Activated T-cell treated with anti-CD3 and anti-CD28 coated beads for 48 hours (primary cell): ENCODE data around the gene SLC25A23.
A peak's percentile ranks its signal among the peaks of the same experiment; 100 is the strongest.

Experiments
- DNase-seq: peaks from one replicate; pipeline ENCODE4 v3.0.0-alpha.2; 2020; ENCODE audit warnings: low read depth

The SLC25A23 gene

DNA sequence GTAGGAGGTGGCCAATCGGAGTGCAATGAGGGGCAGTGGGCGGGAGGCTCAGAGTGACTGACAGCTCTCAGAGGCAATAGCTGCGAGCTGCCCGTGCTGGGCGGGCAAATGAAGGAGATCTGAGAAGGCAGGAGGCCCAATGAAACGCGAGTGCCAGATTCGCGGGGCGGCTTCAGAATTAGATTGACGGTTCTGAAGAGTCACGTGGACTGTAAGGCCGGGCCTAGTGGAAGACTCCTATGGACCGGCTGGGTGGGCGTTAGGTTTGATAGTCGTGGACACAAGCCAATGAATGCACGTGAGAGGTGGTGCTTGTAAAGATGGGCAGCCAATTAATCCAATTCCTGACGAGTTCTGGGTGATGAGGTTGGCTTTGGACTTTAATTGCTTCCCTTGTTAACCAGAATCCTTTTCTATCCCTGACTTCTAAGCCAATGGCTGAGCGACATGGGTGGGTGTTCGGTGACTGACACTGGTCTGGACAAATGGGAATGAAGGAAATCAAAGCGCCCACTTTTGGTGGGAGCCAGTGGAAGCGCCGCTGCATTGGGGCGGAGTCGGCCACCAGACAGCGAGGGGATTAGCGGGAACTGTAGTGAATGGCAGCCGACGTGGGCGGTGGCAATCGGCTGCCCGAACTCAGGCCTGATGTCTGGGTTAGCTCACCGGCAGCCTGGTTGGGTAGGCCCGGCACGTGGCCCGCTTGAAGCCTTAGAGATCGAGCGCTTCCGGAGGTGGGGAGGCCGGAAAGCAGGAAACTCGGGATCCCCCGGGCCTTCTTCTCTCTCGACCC lies 34.5 kb downstream of the SLC25A23 start:
- peak; percentile 98 for DNase-seq

DNA sequence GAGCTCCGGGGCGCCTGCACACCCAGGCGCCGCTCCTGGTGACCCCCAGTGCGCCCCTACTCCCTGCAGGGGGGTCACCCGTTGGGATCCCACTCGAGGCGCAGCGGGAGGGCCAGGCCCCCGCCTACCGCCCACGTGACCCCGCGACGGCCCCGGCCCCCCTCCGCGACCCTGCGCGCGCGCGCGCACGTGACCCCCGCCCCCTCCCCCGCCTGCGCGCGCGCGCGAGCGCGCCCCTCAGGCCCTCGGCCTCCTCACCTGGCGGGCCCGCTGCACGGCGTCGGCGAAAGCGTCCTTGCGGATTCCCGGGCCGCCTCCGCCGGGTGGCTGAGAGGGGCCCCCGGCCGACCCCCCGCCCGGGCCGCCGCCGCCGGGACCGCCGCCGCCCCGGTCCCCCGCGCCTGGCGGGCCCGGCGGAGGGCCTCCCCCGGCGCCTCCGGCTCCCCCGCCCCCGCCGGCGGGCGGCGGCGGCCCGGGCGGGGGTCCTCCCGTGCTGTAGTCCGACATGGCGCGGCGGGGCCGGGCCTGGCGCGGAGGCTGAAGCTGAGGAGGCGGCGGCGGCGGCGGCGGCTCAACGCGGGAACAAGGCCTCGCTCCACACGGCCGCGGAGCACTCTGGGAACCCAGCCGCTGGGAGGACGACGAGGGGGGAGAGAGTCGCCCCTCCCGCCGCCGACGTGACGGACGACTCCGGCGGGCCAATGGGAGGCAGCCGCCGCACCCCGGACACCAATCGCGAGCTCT lies 35.2 kb downstream of the SLC25A23 start, which contains the start of gene KHSRP:
TSS of gene KHSRP (minus strand) at position 617 of the 744 bp plus-strand sequence. CDS start at position 507, 110 bp downstream.
- peak; percentile 38 for DNase-seq

DNA sequence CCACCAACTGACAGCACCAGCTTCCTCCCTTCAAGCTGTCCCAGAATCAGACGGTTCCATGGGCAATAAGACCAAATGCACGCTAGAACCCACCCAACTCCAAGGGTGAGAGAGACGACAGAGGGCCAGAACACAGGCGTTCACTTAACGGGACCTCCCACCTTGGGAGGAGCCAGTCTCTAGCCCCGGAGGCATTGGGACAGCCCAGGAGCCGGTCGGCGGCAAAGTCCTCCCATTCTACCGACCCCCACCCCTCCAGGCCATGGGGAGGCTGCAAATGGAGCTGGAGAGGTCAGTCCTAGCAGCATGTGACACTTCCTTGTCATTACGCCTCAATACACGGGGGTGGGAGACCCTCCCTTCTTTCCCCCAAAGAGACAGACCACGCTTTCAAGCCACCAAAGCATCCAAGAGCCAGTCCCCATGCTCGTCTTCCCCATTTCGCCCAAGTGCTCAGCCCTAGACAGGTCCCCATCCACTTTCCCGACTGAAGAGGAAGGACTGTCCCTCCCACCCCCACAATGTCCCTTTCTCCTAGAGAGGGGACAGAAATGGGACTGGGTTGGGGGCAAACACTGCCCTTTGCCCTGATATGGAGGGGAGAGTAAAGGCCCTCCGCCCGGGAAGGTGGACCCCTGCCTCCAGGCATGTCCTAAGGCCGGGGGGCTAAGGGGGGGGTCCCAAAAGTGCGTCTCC lies 35.9 kb downstream of the SLC25A23 start:
- peak; percentile 34 for DNase-seq

DNA sequence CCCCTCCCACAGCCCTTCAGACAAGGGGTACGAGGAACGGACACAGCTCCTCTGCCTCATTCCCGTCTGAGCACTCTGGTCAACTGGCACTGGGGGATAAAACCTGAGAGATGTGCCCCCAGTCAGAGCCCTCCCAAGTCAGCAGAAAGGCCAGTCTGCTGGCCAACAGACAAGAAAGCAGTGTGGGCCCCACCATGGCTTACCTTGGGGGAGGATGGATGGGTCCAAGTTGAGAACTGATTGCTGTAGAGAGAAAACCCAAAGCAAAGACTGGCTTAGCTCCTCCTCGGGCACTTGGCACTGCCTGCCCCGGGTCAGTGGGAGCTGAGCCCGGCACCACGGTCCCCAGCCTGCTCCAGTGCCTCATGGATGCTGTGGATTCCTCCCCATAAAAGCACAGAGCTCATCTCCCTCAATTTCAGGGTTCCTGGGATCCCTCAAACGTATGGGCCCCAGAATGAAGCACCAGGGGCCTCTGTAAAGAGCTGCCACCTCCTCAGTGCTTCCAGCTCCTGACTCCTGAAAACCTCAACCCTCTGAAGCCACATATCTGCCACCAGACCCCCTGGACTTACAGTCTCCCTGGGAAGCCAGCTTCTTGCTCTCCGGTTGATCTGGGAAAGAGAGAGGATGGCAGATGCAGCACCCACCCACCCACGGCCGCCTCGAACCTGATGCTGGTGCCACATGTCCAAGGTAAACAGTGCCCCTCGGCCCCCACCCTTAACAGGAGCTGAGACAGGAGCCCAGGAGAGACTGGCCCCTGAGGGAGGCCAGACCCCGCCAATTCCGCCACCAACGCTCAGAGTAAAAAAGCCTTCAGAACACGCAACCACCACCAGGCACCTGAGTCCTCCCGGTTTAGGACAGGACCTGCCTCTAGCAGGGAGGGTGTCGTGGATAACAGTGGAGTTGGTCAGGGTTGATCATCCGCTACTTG lies 38.2 kb downstream of the SLC25A23 start:
- DNase-seq: no peak

DNA sequence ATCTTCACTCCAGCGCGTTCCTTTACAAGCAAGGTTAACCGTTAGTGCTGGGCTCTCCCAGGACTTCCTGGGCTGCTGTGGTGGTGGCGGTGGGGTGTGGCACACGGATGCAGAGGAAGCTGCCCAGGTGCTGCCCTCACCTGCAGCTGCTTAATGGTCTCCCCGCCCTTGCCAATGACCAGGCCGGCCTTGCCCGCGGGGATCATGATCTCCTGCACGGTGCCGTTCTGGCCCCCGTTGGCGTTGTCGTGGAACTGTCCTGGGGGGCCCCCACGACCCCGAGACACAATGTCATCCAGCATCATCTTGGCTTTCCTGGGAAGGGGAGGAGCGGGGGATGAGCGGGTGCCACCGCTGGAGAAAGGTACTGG lies 41.0 kb downstream of the SLC25A23 start:
- DNase-seq: no peak

DNA sequence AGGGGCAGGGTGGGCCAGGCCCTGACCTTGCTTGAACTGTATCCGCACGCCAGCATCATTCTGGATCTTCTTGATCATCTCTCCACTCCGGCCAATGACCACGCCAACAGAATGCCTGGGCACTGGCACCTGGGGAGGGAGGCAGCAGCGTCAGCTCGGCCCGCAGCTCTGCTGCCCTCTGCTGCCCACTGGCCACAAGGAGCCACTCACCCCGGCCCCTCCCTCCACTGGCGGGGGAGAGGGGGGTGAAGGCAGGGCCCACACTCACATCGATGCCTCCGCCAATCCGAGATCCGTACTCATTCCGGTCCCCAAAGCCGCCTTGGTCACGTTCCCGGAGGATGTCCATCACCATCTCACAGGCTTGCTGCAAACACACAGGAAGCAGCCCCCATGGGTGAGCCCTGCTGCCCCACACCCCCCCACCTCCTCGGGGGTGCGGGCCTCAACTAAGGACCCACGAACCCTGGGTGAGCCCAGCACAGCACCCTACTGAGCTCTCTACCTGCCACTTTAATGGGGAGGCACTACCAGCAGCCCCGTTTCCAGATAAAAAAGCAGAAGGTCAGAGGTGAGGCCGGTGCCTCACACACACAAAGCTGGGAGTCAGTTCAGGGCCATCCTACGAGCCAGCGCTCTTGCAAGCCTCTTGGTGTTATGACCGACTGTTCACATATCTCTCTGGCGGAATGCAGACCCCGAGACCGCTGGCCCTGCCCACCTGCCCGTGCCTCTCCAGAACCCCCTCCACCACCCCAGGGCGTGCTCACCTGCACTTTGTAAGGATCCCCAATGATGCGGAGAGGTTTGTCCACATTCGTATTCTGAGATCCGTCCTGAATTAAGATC lies 41.7 kb downstream of the SLC25A23 start:
- no peak for DNase-seq

DNA sequence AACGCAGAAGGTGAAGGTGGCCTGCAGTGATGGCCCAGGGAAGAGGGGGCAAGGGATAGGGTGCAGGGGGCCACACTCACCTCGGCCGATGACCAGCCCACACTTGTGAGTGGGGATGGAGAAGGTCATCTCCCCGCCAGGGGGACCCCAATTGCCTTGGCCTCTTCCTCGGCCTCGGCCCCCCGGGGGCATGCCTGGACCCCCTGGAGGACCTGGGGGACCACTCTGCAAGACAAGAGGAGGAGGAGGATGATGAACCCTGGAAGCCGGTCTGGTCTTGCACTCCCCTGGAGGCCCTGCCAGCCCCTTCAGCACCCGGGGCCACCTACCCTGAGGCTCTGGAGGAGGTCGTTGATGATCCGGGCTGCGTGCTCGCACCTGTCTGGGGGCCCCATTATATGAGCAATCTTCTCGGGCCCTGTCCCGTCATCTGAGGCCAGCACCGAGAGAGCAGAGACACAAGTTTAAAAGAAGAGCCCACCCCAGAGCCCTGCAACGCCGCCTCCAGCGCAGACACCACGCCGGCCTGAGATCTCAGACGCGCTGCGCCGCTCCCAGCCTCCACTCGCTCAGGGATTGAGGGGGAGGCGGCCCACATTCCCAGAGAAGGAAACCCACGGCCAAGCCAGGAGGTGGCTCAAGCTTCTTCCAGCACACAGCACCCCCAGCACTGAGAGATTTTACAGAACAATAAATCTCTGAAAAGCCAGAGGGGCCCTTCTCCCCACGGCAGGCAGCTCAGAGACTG lies 42.8 kb downstream of the SLC25A23 start:
- no peak for DNase-seq

DNA sequence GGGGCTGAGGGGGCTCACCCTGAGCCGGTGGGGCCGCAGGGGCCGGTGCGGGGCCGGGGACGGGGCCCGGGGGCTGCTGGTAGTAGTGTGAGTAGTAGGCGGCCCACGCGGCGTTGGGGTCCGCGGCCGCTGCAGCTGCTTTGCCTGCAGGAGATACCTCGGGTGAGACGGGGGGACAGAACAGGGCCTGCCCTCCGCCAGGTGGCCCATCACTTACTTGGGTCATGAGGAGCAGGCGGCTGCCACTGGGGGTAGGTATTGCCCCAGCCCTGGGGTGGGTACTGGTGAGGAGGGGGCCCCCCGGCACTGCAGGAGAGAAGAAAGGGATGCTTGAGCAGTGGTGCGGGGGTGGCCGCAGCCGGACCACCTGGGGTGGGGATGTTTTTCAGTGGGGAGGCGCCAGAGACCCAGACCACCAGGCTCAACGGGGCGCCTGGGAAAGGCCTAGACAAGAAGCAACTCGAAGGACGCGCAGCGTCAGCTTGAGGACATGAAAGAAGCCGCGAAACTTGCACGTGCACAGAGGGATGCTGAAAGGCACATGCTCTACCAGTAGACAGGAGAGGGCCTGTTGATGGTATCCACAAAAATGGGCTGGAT lies 43.9 kb downstream of the SLC25A23 start:
- no peak for DNase-seq

DNA sequence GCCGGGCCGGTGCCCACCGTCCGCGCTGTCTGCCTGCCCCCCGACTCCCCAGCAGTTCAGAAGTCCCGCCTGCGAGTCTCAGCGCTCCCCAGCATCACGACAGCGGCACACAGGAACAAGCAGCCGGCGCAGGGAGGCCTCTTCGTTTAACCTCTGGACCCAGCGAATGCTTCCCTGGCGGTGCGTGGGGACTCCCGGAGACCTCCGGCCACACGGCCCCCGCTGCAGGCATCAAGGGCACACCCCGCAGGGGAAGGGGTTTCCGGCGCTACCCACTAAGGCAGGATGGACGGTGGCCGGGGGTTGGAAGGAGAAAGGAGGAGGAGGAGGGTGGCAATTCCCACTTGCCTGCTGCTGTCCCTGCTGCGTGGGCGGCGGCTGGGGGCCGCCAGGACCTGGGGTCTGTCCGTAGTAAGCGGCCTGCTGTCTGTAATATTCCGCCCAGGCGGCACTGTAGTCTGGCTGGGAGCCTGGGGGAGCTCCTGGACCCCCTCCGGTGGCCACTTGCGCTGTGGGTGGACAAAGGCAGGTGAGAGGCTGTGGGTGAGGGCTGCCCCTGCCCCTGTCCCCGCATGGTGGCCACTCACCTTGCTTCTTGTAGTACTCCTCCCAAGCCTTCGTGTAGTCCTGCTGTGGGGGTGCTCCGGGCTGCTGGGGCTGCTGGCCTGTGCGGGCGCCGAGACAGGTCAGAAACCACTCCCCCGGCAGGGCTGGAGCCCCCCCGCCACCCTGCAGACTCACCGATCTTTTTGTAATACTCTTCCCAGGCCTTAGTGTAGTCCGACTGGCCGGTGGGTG lies 44.6 kb downstream of the SLC25A23 start:
- DNase-seq: no peak

DNA sequence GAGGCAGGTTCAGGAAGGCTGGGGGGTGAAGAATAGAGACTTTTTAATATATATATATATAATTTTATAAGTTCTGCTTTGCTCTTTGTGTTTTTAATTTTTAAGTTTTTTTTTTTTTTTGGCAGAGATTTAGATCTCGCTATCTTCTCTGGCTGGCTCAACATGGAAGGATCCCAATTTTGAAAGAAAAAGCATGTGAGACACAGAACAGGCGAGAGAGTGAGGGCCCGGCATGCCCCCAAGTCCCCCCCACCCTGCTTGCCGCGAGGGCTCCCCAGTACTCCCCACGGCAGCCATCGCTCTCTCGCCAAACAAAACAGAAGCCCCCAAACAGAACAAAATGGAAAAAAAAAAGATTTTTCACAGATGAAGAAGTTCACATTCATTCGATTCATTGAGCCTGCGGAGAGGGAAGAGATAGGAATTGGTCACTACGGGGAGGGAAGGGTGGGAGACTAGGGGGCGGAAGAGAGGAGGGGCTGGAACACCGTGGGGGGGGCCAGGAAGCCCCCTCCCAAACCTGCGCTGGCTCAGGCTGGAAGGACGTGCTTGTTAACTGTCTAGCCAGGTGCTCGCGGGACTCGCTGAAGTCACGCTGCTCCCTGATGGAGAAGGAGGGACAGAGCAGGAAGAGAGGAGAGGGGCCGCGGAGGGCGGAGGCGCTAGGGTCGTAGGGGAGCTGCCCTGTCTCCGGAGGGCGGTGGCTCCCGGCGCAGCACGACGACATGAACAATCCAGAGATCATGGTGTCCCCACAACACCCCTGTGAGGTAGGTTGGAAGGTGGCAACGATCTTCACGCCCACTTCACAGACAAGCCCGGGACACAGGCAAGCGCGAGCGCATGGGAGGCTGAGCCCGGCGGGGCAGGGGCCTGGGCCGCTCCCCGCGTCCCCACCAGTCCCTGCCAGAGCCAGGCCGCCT lies 45.6 kb downstream of the SLC25A23 start:
- DNase-seq: no peak

DNA sequence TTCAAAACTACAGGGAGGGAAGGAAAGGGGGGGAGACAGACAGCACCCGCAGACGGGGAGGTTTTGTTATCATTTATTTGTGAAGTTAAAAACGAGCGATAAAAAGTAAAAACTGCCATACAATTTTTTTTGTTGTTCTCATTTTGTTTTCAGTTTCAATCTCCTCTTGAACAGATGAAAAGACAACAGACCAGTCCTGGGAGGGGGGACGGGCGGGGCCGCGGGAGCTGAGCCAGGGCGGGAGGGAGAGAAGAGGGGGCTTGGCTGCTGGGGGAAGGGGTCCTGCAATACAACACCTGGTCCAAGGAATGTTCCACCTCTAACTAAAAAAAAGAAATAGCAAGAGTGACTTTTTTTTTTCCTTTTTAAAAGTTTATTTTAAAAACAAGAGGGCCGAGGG lies 46.3 kb downstream of the SLC25A23 start:
- DNase-seq: no peak

DNA sequence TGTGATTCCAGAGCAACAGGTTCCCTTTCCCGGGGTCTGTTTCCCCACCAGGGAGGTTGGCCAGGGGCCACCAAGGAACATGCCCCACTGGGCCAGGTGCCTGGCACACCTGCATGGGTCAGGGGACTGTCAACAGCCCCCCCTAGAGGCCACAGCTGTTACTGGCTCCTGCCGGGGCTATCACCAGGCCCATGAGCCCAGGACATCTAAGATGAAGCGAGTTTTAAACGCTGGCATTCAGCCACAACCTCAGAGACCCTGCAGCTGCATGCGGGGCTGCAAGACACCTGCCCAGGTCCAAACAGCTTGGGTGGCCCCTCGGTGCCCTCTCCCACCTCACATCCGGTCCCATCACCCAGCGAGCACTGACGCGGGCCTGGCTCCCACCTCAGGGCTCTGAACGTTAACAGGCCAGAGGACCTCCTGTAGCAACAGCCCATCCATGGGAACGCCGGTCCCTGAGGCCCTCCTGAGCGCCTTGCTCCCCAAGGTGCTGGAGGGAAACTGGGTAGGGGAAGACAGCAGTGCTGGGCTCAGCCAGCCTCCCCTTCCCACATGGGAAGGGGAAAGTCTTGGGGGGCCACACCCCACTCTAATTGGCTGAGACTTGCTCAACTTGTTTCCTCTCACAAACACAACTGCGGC lies 47.0 kb downstream of the SLC25A23 start:
- DNase-seq: peak; percentile 49

DNA sequence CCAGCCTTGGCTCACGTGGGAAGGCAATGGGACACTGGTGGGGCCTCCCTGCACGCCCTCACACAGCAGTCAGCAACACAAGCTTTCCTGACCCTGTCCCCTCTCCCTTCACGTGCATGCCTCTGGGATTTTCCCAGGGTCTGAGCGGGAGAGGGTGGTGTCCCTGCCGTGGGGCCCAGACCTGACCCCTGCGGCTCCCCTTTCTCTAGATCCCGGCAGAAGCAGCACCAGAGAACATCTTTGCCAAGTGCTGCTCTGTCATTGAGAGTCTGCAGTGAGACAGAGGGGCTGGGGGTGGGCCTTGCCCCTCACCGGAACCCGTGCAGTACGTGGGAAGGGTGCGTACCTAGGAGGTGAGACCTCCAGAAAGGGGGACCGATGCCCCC lies 47.5 kb downstream of the SLC25A23 start:
- DNase-seq: no peak

DNA sequence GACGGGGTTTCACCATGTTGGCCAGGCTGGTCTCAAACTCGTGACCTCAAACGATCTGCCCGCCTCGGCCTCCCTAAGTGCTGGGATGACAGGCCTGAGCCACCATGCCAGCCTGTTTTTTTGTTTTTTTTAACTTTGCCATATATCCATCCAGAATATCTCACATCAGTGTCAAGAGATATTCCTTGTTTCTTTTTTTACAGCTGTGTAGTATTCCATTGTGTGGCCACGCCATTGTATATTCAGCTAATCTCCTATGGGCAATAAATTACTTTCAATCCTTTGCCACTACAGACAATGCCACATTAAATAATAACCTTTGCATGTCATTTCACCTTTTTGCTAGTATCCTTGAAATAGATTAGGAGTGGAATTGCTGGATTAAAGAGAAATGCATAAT lies 50.2 kb downstream of the SLC25A23 start:
- no peak for DNase-seq

DNA sequence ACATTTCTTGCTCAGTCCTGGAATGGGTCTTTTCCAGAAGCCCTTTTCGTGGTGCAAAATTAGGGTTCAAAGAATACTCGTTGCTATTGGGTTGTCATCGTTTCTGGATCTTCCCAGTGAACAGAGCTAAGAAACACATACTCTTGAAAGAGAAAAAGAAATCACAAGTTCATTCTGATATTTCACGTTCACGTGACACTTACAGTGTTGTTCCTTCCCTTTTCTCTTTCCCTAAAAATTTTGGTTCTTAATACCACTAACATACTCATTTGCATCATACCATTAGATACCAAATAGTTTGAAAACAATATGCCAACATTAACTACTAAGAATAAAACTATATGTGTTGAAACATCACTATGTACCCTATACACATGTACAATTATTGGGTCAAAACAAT lies 53.2 kb downstream of the SLC25A23 start:
- DNase-seq: no peak

DNA sequence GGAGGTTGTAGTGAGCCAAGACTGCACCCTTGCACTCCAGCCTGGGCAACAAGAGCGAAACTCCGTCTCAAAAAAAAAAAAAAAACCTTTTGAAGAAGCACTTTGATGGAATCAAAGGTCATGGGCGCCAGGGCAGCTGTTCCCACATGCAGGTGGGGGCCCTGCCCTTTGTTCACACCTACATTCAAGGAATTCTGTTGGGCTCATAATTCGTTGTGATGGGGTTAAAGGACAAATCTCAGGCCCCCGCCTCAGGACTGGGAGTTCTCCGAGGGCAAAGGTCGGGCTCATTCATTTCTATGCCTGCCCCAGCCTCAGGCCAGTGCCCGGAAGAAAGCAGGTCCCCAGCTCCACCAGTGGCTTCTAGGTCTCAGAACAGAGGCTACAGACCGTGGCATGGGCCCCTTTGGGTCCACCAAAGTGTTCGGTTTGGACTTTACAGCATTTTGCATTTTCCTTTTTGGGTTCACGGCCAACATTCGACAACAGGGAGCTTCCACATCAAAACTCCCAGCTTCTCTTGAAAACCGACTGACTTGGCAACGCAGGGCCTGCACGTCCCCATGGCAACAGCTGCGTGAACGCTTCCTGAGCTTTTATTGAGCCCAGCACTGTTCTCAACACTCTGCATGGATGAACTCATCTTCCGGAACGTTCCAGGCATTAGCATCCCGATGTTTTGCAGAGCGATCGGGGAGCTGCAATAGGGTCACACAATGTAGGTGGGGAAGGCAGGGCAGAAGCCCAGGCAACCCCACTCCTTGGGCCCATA lies 56.6 kb downstream of the SLC25A23 start:
- no peak for DNase-seq
